WERI-Rb-1 (cell line): ENCODE data around the gene CFP.

Source experiments
- DNase-seq: peaks from one replicate; pipeline ENCODE4 v3.0.0-alpha.2; 2020
- H3K27ac ChIP-seq: fragments of 250-450 bp; sonication (Bioruptor Pico); 2 replicates; pipeline ENCODE4 v1.5.1; 2020; ENCODE audit warnings: mild to moderate bottlenecking, moderate library complexity
- H3K27me3 ChIP-seq: fragments of 250-450 bp; sonication (Bioruptor Pico); 2 replicates; pipeline ENCODE4 v1.5.1; 2021; ENCODE audit warnings: mild to moderate bottlenecking, low read depth, moderate library complexity; ENCODE audit not compliant: insufficient read depth, severe bottlenecking
- H3K36me3 ChIP-seq: fragments of 250-450 bp; sonication (Bioruptor Pico); 2 replicates; pipeline ENCODE4 v1.5.1; 2020; ENCODE audit warnings: mild to moderate bottlenecking, moderate library complexity
- H3K4me3 ChIP-seq: 2 replicates; pipeline ENCODE4 v1.5.1; 2011; ENCODE audit warnings: low read depth, mild to moderate bottlenecking, control low read depth, low read length
- H3K9me3 ChIP-seq: fragments of 250-450 bp; sonication (Bioruptor Pico); 2 replicates; pipeline ENCODE4 v1.5.1; 2021; ENCODE audit warnings: mild to moderate bottlenecking, moderate library complexity; ENCODE audit not compliant: severe bottlenecking
- TF ChIP-seq, protein P1 (sequence below): IDR thresholded peaks from 2 replicates; pipeline ENCODE4 v1.5.1; 2011; ENCODE audit warnings: low read depth, mild to moderate bottlenecking, control low read depth, inconsistent platforms, low read length

CFP gene

GRCh38 chrX:47587091-47587891 is 42.4 kb downstream of the CFP start:
- no peaks in the 10 kb centered on the region for H3K9me3 ChIP-seq
- no peak overlapping the region for H3K4me3 ChIP-seq
- H3K27ac ChIP-seq = no peak overlapping the region
- TF ChIP-seq, protein P1, sequence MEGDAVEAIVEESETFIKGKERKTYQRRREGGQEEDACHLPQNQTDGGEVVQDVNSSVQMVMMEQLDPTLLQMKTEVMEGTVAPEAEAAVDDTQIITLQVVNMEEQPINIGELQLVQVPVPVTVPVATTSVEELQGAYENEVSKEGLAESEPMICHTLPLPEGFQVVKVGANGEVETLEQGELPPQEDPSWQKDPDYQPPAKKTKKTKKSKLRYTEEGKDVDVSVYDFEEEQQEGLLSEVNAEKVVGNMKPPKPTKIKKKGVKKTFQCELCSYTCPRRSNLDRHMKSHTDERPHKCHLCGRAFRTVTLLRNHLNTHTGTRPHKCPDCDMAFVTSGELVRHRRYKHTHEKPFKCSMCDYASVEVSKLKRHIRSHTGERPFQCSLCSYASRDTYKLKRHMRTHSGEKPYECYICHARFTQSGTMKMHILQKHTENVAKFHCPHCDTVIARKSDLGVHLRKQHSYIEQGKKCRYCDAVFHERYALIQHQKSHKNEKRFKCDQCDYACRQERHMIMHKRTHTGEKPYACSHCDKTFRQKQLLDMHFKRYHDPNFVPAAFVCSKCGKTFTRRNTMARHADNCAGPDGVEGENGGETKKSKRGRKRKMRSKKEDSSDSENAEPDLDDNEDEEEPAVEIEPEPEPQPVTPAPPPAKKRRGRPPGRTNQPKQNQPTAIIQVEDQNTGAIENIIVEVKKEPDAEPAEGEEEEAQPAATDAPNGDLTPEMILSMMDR = no peak
- H3K36me3 ChIP-seq = no peaks in the 10 kb centered on the region
- peaks cover 2% of the 10 kb centered on the region for H3K27me3 ChIP-seq
- no peak for DNase-seq

DNA sequence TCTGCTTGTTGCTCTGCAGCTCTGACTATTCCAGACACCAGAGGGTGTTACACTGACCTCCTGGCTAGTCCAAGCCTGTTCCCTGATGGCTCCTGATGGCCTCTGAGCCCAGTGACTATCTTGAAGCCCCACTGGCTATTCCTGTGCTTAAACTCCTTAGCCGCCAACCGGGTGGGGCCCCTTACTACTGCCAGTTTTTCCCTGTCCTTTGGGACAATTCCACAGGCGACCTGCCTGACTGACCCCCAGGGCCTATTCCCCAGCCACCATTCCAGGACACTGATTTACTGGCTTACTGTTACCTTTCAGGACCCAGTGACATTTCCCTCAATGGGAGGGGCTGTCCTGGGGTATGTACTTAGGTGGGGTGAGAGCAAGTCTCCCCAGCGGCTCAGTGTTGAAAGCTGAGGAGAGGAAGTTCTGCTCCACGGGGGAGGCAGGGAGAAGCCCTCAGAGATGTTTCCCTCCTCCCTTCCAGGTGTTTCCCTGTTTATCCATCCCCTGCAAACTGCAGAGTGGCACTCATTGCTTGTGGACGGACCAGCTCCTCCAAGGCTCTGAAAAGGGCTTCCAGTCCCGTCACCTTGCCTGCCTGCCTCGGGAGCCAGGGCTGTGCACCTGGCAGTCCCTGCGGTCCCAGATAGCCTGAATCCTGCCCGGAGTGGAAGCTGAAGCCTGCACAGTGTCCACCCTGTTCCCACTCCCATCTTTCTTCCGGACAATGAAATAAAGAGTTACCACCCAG is 43.5 kb downstream of the CFP start:
- no peaks in the 10 kb centered on the region for H3K9me3 ChIP-seq
- DNase-seq = no peak
- H3K27ac ChIP-seq = no peak overlapping the region

GRCh38 chrX:47585273-47585672 is 44.5 kb downstream of the CFP start:
- DNase-seq = no peak
- no peak overlapping the region for H3K27ac ChIP-seq
- no peak overlapping the region for H3K4me3 ChIP-seq
- H3K9me3 ChIP-seq = no peaks in the 10 kb centered on the region
- TF ChIP-seq, protein P1 = no peak
- no peaks in the 10 kb centered on the region for H3K36me3 ChIP-seq
- peaks cover 7% of the 10 kb centered on the region for H3K27me3 ChIP-seq

More for the DNA sequence above, 43.5 kb downstream of the CFP start:
- Histone ChIP-seq H3K36me3 (no peaks in the 10 kb centered on the region), H3K4me3 (no peak overlapping the region), H3K27me3 (peaks cover 9% of the 10 kb centered on the region)
- TF ChIP-seq, protein P1 = no peak

DNA sequence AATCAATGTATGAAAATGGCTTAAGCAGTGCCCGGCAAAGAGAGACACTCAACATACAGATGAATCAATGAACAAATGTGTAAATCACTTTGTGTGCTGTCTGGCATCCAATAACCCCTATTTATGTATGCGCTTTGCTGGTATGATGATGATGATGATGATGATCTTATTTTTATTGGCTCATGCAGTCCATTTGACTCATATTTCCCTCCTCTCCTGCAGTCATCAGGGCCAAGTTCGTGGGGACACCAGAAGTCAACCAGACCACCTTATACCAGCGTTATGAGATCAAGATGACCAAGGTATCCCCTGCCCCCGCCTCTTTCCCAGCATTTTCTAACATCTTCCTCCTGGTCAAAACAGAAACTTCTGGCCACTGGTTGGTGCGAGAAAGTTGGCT is 45.0 kb downstream of the CFP start:
- H3K27ac ChIP-seq = no peak overlapping the region
- no peak for DNase-seq
- TF ChIP-seq, protein P1 = no peak
- peaks cover 9% of the 10 kb centered on the region for H3K27me3 ChIP-seq
- H3K9me3 ChIP-seq = no peaks in the 10 kb centered on the region
- H3K4me3 ChIP-seq = no peak overlapping the region
- no peaks in the 10 kb centered on the region for H3K36me3 ChIP-seq

DNA sequence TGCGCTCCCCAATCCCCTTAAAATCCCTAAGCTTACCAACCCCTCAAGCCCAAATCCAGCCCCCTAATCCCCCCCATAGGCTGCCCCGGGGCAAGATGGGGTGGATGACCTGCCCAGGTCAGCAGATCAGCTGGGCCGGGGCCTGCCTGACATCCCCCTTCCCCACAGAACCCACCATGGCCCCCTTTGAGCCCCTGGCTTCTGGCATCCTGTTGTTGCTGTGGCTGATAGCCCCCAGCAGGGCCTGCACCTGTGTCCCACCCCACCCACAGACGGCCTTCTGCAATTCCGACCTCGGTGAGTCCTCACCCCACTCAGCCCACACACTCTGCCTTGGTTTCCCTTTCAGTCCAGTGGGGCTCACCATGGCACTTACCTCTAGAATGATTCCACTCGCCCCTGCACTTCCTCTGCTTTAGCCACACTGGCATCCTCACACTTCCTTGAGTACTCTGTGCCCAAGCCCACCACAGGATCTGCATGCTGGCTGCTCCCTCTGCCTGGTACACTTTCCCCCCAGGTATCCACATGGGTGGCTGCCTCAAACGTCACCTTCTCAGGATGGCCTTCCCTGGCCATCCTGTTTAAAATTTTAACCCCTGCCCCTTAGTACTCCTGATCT is 46.4 kb downstream of the CFP start:
- H3K4me3 ChIP-seq = no peak overlapping the region
- no peak overlapping the region for H3K27ac ChIP-seq
- H3K36me3 ChIP-seq = no peaks in the 10 kb centered on the region
- no peak for DNase-seq
- H3K9me3 ChIP-seq = no peaks in the 10 kb centered on the region
- peaks cover 9% of the 10 kb centered on the region for H3K27me3 ChIP-seq
- TF ChIP-seq, protein P1 = no peak
